Adrenal gland (tissue), 5 donors: ENCODE results near the gene MRPL10.

ENCODE experiments used
- POLR2A ChIP-seq, 2 donors: fragments of 450-650 bp; IDR thresholded peaks; one replicate each; pipeline ENCODE4 v1.6.1; 2017; ENCODE audit warnings: antibody characterized with exemption in 2 of 2, mild to moderate bottlenecking in 2 of 2, moderate library complexity in 1 of 2
- TF ChIP-seq, protein P1 (sequence below), 6 experiments: fragments of 450-650 bp in 4 of 6; fragments of 200-600 bp in 2 of 6; sonication (generic) in 1 of 6; IDR thresholded peaks; 1 replicate in 5 of 6; 2 replicates in 1 of 6; pipeline versions ENCODE4 v1.5.1 to v1.8.0; 2016 to 2021; ENCODE audit warnings: antibody characterized with exemption in 6 of 6, mild to moderate bottlenecking in 2 of 6, moderate library complexity in 1 of 6
- donor health status: DM: no; HTN: no; CAD: no.

DNA sequence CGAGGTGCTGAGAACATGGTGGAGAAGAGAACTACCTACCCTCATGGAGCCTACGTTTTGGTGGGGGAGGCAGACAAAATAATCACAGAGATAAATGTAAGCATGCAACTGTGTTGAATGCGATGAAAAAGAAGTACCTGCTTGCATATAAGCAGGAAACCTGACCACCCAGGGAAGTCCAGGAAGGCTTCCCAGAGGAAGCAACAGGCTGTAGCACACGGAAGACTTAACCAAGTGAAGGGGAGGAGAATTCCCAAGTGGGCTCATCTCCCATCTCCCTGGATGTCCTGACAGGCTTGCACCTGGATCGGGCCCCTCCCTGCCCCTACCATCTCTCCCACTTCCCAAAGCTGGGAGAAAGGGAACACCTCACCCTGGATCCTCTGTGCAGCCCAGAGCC lies 7.7 kb upstream of the MRPL10 start:
- TF ChIP-seq, protein P1, sequence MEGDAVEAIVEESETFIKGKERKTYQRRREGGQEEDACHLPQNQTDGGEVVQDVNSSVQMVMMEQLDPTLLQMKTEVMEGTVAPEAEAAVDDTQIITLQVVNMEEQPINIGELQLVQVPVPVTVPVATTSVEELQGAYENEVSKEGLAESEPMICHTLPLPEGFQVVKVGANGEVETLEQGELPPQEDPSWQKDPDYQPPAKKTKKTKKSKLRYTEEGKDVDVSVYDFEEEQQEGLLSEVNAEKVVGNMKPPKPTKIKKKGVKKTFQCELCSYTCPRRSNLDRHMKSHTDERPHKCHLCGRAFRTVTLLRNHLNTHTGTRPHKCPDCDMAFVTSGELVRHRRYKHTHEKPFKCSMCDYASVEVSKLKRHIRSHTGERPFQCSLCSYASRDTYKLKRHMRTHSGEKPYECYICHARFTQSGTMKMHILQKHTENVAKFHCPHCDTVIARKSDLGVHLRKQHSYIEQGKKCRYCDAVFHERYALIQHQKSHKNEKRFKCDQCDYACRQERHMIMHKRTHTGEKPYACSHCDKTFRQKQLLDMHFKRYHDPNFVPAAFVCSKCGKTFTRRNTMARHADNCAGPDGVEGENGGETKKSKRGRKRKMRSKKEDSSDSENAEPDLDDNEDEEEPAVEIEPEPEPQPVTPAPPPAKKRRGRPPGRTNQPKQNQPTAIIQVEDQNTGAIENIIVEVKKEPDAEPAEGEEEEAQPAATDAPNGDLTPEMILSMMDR (IDR thresholded peaks at IDR 0.05), result no peak
- TF ChIP-seq POLR2A (IDR thresholded peaks at IDR 0.05), result no peak
